Small intestine (tissue), 7 donors: ENCODE data around the gene C1R. TPM values are rescaled to one million over a fixed set of nuclear protein-coding genes. Genes with fewer than 3 reads are reported as not detected.
"Not testable (repeated sequence)": the region's sequence is repeated elsewhere in the genome, so short reads cannot be mapped to it uniquely, and the experiment has no call there.

Experiments
- DNase-seq, 2 donors: peaks; one replicate each; pipeline versions ENCODE4 v3.0.0 to v3.0.0-alpha.2; 2013
- FAIRE-seq: peaks from 2 replicates; lab custom pipeline; 2012; peaks lifted over from hg19 to GRCh38; lab: Jason Lieb, UNC
- H3K27ac ChIP-seq, 3 donors: one replicate each; pipeline ENCODE4 v1.5.1; 2013; ENCODE audit warnings: low read length in 2 of 3, mild to moderate bottlenecking in 2 of 3, control low read depth in 1 of 3, inconsistent platforms in 1 of 3, low read depth in 1 of 3, moderate library complexity in 1 of 3
- H3K27me3 ChIP-seq, 3 donors: one replicate each; pipeline ENCODE4 v1.6.1; 2013; ENCODE audit warnings: low read length in 3 of 3, inconsistent platforms in 1 of 3; ENCODE audit not compliant: control insufficient read depth in 3 of 3, insufficient read depth in 3 of 3
- H3K36me3 ChIP-seq, 3 donors: one replicate each; pipeline ENCODE4 v1.6.1; 2013; ENCODE audit warnings: low read length in 3 of 3, inconsistent platforms in 1 of 3, low read depth in 1 of 3, mild to moderate bottlenecking in 1 of 3, moderate library complexity in 1 of 3; ENCODE audit not compliant: control insufficient read depth in 3 of 3, insufficient read depth in 2 of 3
- H3K4me1 ChIP-seq, 3 donors: one replicate each; pipeline ENCODE4 v1.6.1; 2013; ENCODE audit warnings: low read length in 2 of 3, inconsistent platforms in 1 of 3, low read depth in 1 of 3, mild to moderate bottlenecking in 1 of 3, moderate library complexity in 1 of 3; ENCODE audit not compliant: control insufficient read depth in 3 of 3, insufficient read depth in 2 of 3
- H3K4me3 ChIP-seq, 3 donors: one replicate each; pipeline ENCODE4 v1.5.1; 2013; ENCODE audit warnings: low read length in 3 of 3, control low read depth in 1 of 3, inconsistent platforms in 1 of 3, low read depth in 1 of 3, mild to moderate bottlenecking in 1 of 3, moderate library complexity in 1 of 3
- H3K9me3 ChIP-seq, 2 donors: one replicate each; pipeline ENCODE4 v1.6.1; 2013; ENCODE audit warnings: low read depth in 1 of 2, low read length in 1 of 2; ENCODE audit not compliant: control insufficient read depth in 2 of 2, insufficient read depth in 1 of 2
- WGBS, 3 donors: extraction: QIAGEN DNeasy Blood & Tissue Kit; methylation state at CpG; one replicate each; pipeline ENCODE4 v1.1.7; 2013; 5-methylcytosine and 5-hydroxymethylcytosine counted together
- polyA plus RNA-seq, 4 donors: library from polyadenylated mRNA; stranded (reverse) in 3 of 4; unstranded in 1 of 4; fragments of 200-250 nt in 3 of 4; fragments of 120-200 nt in 1 of 4; gene quantifications; one replicate each; pipeline versions ENCODE4 v1.2.1 to v1.2.3, GENCODE V29; 2013
- donor health status: healthy with polysubstance abuse.
- donor health status: control.
- donor health status: control.
- donor health status: Bipolar disorder and iron deficiency.
- donor health status: healthy.

Gene C1R
- polyA plus RNA-seq, 4 donors: 4.5 to 254 (median 22.9) TPM

- no peaks in the 10 kb centered on the region for H3K27me3 ChIP-seq
- H3K4me1 ChIP-seq: no peaks in the 10 kb centered on the region
- H3K36me3 ChIP-seq: no peaks in the 10 kb centered on the region
- no peaks in the 10 kb centered on the region for H3K9me3 ChIP-seq
- WGBS, 3 donors: 32 to 43% (median 35%) methylated on average over 6 of the region's 6 CpGs
- no peak overlapping the region for H3K4me3 ChIP-seq
- no peak overlapping the region for H3K27ac ChIP-seq
- FAIRE-seq (no peak), DNase-seq (peak; percentile 56 to 78)
Observed at GRCh38 chr12:7042842-7043241, 49.4 kb downstream of the C1R start.

GRCh38 chr12:7039403-7039802 is 52.8 kb downstream of the C1R start:
- Histone ChIP-seq H3K36me3 (no peaks in the 10 kb centered on the region), H3K4me3 (no peak overlapping the region), H3K27me3 (peaks cover 0 to 1% (median 0%) of the 10 kb centered on the region in 3 donors), H3K27ac (no peak overlapping the region), H3K4me1 (no peaks in the 10 kb centered on the region), H3K9me3 (no peaks in the 10 kb centered on the region)
- no peak for FAIRE-seq
- 75 to 86% (median 84%) methylated on average over 10 of the region's 10 CpGs for WGBS, 3 donors
- DNase-seq: no peak

GRCh38 chr12:7038591-7038990 is 53.7 kb downstream of the C1R start:
- 94 to 97% (median 94%) methylated on average over 22 of the region's 22 CpGs for WGBS, 3 donors
- Histone ChIP-seq H3K27me3 (peaks cover 0 to 3% (median 0%) of the 10 kb centered on the region in 3 donors), H3K36me3 (no peaks in the 10 kb centered on the region)

GRCh38 chr12:7037411-7037810 is 54.8 kb downstream of the C1R start:
- not testable (repeated sequence) for FAIRE-seq, H3K36me3 ChIP-seq, H3K27ac ChIP-seq, H3K4me3 ChIP-seq, DNase-seq, H3K9me3 ChIP-seq, H3K27me3 ChIP-seq, H3K4me1 ChIP-seq
- 94 to 98% (median 95%) methylated on average over 13 to 32 of the region's 32 CpGs for WGBS, 3 donors

More at GRCh38 chr12:7038591-7038990, 53.7 kb downstream of the C1R start:
- Histone ChIP-seq H3K9me3 (no peaks in the 10 kb centered on the region), H3K4me1 (no peaks in the 10 kb centered on the region), H3K4me3 (no peak overlapping the region), H3K27ac (no peak overlapping the region)
- FAIRE-seq (no peak), DNase-seq (no peak)

GRCh38 chr12:7035463-7035862 is 56.8 kb downstream of the C1R start:
- Histone ChIP-seq H3K4me1 (no peaks in the 10 kb centered on the region), H3K27ac (no peak overlapping the region), H3K36me3 (no peaks in the 10 kb centered on the region), H3K4me3 (no peak overlapping the region), H3K27me3 (peaks cover 0 to 3% (median 0%) of the 10 kb centered on the region in 3 donors), H3K9me3 (no peaks in the 10 kb centered on the region)
- 68 to 85% (median 70%) methylated on average over 2 of the region's 2 CpGs for WGBS, 3 donors
- FAIRE-seq (no peak), DNase-seq (no peak)

- no peak for DNase-seq
Observed at GRCh38 chr12:7034464-7034863, 57.8 kb downstream of the C1R start.

GRCh38 chr12:7032990-7033389 is 59.3 kb downstream of the C1R start:
- 78 to 82% (median 79%) methylated on average over 2 of the region's 2 CpGs for WGBS, 3 donors
- no peaks in the 10 kb centered on the region for H3K9me3 ChIP-seq
- peaks cover 0 to 3% (median 0%) of the 10 kb centered on the region in 3 donors for H3K27me3 ChIP-seq
- H3K27ac ChIP-seq: no peak overlapping the region
- no peaks in the 10 kb centered on the region for H3K36me3 ChIP-seq
- H3K4me1 ChIP-seq: no peaks in the 10 kb centered on the region
- H3K4me3 ChIP-seq: no peak overlapping the region
- DNase-seq (no peak), FAIRE-seq (no peak)

More at GRCh38 chr12:7034464-7034863, 57.8 kb downstream of the C1R start:
- Histone ChIP-seq H3K4me3 (no peak overlapping the region), H3K4me1 (no peaks in the 10 kb centered on the region), H3K9me3 (no peaks in the 10 kb centered on the region), H3K27ac (no peak overlapping the region), H3K36me3 (no peaks in the 10 kb centered on the region), H3K27me3 (peaks cover 0 to 3% (median 0%) of the 10 kb centered on the region in 3 donors)
- no peak for FAIRE-seq
- 78 to 83% (median 81%) methylated on average over 1 of the region's 1 CpG for WGBS, 3 donors

GRCh38 chr12:7031306-7031705 is 60.9 kb downstream of the C1R start:
- WGBS, 3 donors: 78 to 82% (median 80%) methylated on average over 6 of the region's 6 CpGs
- Histone ChIP-seq H3K9me3 (no peaks in the 10 kb centered on the region), H3K27me3 (peaks cover 0 to 3% (median 0%) of the 10 kb centered on the region in 3 donors), H3K4me3 (no peak overlapping the region), H3K27ac (no peak overlapping the region), H3K36me3 (no peaks in the 10 kb centered on the region), H3K4me1 (no peaks in the 10 kb centered on the region)
- DNase-seq (no peak), FAIRE-seq (no peak)
